ENCODE measurements around the gene C1QTNF12.

C1QTNF12 gene

GRCh38 chr1:1238702-1239178 lies 7.8 kb downstream of the C1QTNF12 start:
- no peak for DNase-seq (ENCODE audit: extremely low read depth, low read depth)
- TF ChIP-seq, protein P1, sequence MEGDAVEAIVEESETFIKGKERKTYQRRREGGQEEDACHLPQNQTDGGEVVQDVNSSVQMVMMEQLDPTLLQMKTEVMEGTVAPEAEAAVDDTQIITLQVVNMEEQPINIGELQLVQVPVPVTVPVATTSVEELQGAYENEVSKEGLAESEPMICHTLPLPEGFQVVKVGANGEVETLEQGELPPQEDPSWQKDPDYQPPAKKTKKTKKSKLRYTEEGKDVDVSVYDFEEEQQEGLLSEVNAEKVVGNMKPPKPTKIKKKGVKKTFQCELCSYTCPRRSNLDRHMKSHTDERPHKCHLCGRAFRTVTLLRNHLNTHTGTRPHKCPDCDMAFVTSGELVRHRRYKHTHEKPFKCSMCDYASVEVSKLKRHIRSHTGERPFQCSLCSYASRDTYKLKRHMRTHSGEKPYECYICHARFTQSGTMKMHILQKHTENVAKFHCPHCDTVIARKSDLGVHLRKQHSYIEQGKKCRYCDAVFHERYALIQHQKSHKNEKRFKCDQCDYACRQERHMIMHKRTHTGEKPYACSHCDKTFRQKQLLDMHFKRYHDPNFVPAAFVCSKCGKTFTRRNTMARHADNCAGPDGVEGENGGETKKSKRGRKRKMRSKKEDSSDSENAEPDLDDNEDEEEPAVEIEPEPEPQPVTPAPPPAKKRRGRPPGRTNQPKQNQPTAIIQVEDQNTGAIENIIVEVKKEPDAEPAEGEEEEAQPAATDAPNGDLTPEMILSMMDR (IDR thresholded peaks at IDR 0.05; ENCODE audit: low read depth, low read length) = no peak

DNA sequence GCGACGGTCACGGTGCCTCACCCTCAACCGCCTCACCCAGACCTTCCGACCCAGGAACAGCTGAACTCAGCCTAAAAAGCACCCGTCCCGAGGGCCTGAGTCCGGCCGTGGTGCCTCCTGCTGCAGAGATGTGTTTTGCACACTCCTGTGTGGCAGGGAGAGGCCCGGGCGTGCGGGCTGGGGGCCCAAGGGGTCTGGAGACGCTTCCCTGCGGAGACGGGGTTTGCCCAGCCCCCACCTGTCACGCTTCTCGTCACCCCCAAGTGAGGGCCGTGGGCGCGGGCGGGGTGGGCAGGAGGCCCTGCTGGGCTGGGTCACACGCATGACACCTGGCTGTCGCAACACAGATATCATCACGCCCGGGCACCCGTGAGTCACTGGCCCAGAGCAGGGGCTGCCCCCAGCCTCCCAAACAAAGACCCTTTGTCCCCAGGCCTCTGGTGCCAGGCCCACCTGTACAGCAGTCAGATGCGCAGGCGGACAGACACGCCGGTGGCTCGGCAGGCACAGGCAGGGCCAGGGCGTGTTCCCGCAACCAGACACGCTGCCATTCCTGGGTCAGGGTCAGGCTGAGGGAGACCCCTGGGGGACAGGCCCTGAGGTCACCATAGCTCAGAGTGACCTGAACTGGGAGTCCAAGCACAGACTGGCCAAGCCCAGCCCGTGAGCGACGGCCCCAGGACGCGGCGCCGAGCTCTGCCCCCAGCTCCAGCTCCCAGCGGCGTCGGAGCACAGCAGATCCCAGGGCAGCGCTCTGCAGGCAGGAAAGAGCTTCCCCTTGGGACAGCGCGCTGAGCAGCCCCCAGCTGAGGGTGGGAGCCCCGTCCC lies 8.4 kb downstream of the C1QTNF12 start:
- DNase-seq (ENCODE audit: extremely low read depth, low read depth) = no peak
- TF ChIP-seq, protein P1 (IDR thresholded peaks at IDR 0.05; ENCODE audit: low read depth, low read length) = no peak

GRCh38 chr1:1236945-1237873 lies 9.3 kb downstream of the C1QTNF12 start:
- no peak for DNase-seq (ENCODE audit: extremely low read depth, low read depth)
- TF ChIP-seq, protein P1 (IDR thresholded peaks at IDR 0.05; ENCODE audit: low read depth, low read length) = no peak

DNA sequence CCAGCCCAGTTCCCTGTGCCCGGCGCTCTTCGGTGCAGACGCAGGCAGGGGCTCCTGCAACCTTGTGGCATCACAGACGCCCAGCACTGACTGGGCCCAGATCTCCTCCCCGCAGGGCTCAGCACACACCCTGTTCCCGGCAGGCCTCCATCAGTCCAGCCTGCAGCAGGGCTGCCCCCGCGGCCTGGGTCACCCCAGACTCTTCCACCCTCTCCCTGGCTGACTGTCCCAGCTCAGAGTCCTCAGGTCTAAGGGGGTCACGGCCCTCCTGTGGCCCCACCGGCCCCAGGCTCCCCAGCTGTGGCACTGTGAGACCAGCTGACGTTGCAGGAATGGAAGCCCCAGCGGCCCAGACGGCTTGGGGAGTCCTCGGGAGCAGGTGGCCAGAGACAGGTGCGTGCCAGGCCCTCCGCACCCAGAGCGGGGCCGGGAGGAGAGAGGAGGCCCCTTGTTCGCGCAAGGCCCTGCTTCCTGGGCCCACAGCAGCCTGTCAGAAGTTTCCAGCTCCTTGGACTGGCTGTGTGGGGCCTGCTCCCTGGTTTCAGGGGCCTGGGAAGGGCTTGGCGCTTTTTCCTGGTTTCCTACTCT lies 10.3 kb downstream of the C1QTNF12 start:
- TF ChIP-seq, protein P1 (IDR thresholded peaks at IDR 0.05; ENCODE audit: low read depth, low read length) = no peak
- no peak for DNase-seq (ENCODE audit: extremely low read depth, low read depth)

DNA sequence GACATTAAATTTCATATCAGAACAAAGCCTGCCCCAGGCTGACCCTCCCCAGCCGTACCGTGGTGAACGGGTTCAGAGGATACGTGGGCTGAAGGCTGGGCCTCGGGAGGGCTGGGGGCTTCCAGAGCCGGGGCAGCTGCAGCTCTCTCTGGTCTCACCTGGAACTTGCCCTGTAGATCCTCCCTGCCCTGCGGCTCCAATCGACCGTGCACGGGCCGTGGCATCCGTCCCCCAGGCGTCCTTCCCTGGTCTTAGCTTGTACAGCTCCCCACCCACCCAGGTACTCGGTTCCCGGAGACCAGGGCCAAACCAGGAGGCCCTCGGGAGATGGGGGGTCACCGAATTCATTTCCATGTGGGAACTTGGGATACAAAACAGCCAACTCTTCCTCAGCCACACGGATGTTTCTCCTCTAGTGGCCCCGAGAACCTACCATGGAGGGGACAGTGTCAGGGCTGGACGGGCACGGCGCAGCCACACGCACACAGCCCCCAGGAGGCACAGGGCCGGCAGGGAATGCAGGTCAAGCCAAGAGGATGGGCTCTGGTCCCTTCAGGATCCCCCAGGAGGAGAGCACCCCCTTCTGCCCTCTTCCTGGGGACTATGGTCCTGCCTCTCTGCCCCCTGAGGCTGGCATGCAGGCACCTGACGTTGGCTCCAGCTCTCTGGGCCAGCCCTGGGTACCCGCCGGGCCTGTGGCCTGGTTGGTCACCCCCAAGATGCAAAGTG lies 11.3 kb downstream of the C1QTNF12 start:
- DNase-seq (ENCODE audit: extremely low read depth, low read depth) = no peak
- TF ChIP-seq, protein P1 (IDR thresholded peaks at IDR 0.05; ENCODE audit: low read depth, low read length) = no peak

GRCh38 chr1:1234180-1234808 lies 12.2 kb downstream of the C1QTNF12 start:
- DNase-seq (ENCODE audit: extremely low read depth, low read depth) = no peak
- TF ChIP-seq, protein P1 (IDR thresholded peaks at IDR 0.05; ENCODE audit: low read depth, low read length) = no peak
